ENCODE results near the gene SNRPB. TPM values are rescaled to one million over a fixed set of nuclear protein-coding genes. Genes with fewer than 3 reads are reported as not detected.

The SNRPB gene
- 100 to 1,000 TPM; 310 TPM for total RNA-seq

DNA sequence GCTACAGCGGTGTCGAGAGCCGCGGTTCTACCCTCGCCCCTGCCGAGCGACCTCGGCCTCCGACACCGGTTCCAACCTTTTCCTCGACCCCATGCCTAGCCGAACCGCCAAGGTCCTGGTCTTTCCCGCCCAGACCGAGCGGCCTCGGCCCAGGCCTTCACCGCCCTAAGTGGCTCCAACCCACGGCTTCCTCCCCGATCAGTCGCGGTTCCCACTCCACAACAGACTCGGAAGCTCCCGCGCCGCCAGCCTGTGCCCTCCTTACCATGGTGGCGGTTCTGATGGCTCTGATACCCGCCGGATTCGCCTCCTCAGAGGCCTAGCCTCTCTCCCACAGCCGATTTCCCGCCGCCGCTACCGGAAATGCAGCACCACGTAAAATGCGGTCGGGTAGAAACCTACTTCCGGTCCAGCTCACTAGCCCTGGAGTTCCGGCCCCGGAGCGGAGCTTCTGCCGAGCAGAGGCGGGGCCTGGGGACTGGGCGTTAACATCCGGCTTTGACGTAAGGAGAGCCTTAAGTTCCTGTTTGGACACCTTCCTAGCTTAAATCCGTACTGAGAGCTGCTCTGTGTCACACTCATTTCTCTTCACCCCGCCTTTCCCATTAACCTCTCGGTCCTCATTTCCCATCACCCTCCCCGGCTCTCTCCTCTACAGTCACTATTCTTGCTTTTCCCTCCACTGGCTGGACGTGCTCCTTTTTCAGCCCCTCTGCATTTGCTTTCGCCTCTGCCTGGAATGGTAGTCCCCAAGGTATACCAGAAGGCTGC, at the start of gene SNRPB:
Gene SNRPB (minus strand): TSS at position 367 of the 771 bp plus-strand sequence. CDS start 99 bp downstream, at position 268.
- ChIA-PET CTCF (interaction anchor here (0.7 to 6.1 kb wide), 8 partner anchors 11 to 263 kb away, joined by 3 to 88 read pairs (median 6); partner anchors contain the start of gene ZNF343), POLR2A (interaction anchor here (0.7 to 5.3 kb wide), 31 partner anchors 9 to 1927 kb away, joined by 3 to 81 read pairs (median 4); partner anchors contain the start of genes CSNK2A1, IDH3B, NOP56 and ZNF343)
- Mint-ChIP-seq H3K4me3 (peak within 1 kb of the TSS; percentile 98), H3K9me3 (no peaks in the 10 kb centered on the region), H3K4me1 (peaks cover 52% of the 10 kb centered on the region), H3K36me3 (ENCODE audit: low read depth) (peaks cover 53% of the 10 kb centered on the region), H3K27ac (peak within 1 kb of the TSS; percentile 90), H3K27me3 (no peaks in the 10 kb centered on the region)
- peak; percentile 97 for DNase-seq

DNA sequence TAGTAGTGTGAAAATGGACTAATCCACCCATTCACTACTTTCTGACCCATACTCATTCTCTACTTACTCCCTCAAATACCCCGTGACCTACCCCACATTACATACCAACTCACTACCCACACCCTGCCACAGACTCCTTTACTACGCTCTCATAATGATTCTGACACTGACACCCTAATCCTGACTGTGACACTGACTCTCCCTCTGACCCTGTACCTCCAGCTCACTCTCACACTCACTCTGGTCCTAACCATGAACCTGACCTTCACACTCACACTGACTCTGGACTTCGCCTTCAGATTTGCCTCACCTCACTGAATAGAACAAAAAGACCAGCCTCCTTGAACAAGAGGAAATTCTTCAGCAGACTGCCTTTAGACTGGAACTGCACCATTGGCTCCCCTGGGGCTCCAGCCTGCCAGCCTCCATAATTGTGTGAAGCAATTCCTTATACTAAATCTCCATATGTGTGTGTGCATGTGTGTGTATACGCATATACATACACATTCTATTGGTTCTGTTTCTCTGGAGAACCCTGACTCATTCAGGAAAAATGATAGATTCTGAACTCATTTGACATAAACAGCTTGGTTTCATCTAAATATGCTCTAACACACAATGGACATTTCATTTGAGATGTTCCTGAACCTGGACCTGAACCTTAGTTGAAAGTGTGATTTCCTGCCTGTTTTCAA, 48.7 kb upstream of the SNRPB start:
- Mint-ChIP-seq H3K9me3 (no peaks in the 10 kb centered on the region), H3K36me3 (ENCODE audit: low read depth) (no peaks in the 10 kb centered on the region), H3K27ac (no peak overlapping the region), H3K27me3 (peaks cover 2% of the 10 kb centered on the region), H3K4me1 (peaks cover 22% of the 10 kb centered on the region), H3K4me3 (no peak overlapping the region)
- no peak for DNase-seq
- ChIA-PET CTCF (interaction anchor here (1.1 to 6.6 kb wide), 4 partner anchors 9 to 66 kb away, joined by 3 to 88 read pairs (median 5); partner anchors contain the start of gene SNRPB), POLR2A (interaction anchor here (1.2 to 1.4 kb wide), 2 partner anchors 11 to 133 kb away, joined by 3 to 8 read pairs; partner anchors contain the start of genes NOP56 and ZNF343)

DNA sequence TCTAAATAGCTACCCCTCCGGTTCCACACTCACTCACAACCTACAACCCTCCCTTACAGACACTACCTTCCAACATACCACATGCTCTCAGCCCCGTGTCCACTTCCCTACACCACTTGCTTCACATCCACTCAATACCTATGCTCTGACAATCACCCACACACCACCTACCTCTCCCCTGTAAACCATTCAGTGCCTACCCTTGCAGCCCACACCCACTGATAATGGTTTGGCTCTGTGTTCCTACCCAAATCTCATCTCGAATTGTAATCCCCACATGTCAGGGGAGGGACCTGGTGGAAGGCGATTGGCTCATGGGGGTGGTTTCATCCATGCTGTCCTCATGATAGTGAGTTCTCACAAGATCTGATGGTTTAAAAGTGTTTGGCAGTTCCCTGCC, 48.0 kb upstream of the SNRPB start:
- ChIA-PET CTCF (interaction anchor here (0.7 kb wide), 1 partner anchor 12 kb away, joined by 4 read pairs; no protein-coding TSS in a partner anchor), POLR2A (no interaction called here)
- DNase-seq = no peak
- Mint-ChIP-seq H3K36me3 (ENCODE audit: low read depth) (no peaks in the 10 kb centered on the region), H3K4me3 (no peak overlapping the region), H3K9me3 (no peaks in the 10 kb centered on the region), H3K27ac (no peak overlapping the region), H3K27me3 (peaks cover 5% of the 10 kb centered on the region), H3K4me1 (peaks cover 18% of the 10 kb centered on the region)

DNA sequence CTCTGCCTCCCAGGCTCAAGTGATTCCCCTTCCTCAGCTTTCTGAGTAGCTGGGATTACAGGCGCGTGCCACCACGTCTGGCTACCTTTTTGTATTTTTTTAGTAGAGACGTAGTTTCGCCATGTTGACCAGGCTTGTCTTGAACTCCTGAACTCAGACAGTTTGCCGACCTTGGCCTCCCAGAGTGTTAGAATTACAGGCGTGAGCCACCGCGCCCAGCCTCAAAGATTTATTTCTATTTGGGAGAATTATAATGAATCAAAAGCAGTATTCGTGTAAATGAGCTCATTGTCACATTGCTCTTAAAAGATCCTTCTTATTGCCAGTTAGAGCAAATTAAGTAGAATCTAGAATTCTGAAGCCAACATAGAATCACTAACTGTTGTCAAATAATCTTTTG, 47.5 kb upstream of the SNRPB start:
- no peak for DNase-seq
- H3K36me3 Mint-ChIP-seq (ENCODE audit: low read depth) = no peaks in the 10 kb centered on the region
- ChIA-PET POLR2A (no interaction called here), CTCF (interaction anchor here (0.7 kb wide), 1 partner anchor 11 kb away, joined by 4 read pairs; no protein-coding TSS in a partner anchor)
- no peak overlapping the region for H3K27ac Mint-ChIP-seq
- no peaks in the 10 kb centered on the region for H3K9me3 Mint-ChIP-seq
- peaks cover 10% of the 10 kb centered on the region for H3K27me3 Mint-ChIP-seq
- no peak overlapping the region for H3K4me3 Mint-ChIP-seq
- peaks cover 17% of the 10 kb centered on the region for H3K4me1 Mint-ChIP-seq

DNA sequence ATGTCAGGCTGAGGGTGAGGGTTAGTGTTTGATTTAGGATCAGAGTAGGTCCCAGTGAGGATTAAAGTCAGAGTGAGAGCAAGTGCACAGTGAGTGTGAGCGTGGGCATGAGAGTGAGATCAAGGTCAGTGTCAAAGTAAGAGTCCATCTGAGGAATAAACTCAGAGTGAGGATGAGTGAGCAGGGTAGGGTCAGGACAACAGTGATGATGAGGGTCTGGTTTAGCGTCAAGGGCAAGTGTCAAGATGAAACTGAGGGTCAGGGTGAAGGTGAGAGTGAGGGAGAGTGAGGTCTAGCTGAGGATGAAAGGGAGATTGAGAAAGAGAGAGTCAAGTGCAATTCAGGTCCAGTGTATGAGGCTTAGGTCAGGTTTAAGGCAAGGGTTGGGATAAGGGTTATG, 45.8 kb upstream of the SNRPB start:
- DNase-seq = no peak
- no peak overlapping the region for H3K27ac Mint-ChIP-seq
- peaks cover 21% of the 10 kb centered on the region for H3K27me3 Mint-ChIP-seq
- CTCF ChIA-PET = interaction anchor here (0.5 kb wide), 1 partner anchor 121 kb away, joined by 3 read pairs; no protein-coding TSS in a partner anchor
- H3K4me3 Mint-ChIP-seq = no peak overlapping the region
- no peaks in the 10 kb centered on the region for H3K36me3 Mint-ChIP-seq (ENCODE audit: low read depth)
- no peaks in the 10 kb centered on the region for H3K9me3 Mint-ChIP-seq
- POLR2A ChIA-PET = no interaction called here
- peaks cover 5% of the 10 kb centered on the region for H3K4me1 Mint-ChIP-seq

DNA sequence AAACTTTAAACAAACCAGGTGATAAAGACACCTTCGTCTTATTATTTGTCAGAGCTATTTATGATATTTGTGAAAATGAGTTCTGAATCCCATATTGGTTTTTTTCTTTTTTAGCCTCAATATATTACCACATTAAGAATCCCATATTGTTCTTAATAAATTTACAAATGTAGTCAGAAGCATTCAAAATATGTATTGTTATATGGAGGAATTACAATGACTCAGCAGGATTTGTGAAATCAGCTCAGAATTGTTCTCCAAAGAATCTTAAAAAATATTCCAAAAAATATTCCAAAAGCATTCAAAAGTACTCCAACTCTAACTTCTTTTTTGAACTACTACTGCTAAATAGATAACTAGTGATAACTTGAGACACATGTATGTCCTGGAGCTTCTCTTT, 44.6 kb upstream of the SNRPB start:
- CTCF ChIA-PET = interaction anchor here (9.6 kb wide), 1 partner anchor 8 kb away, joined by 146 read pairs; no protein-coding TSS in a partner anchor
- Mint-ChIP-seq H3K36me3 (ENCODE audit: low read depth) (no peaks in the 10 kb centered on the region), H3K27ac (no peak overlapping the region), H3K27me3 (peaks cover 29% of the 10 kb centered on the region), H3K4me1 (no peaks in the 10 kb centered on the region), H3K9me3 (no peaks in the 10 kb centered on the region), H3K4me3 (no peak overlapping the region)
- POLR2A ChIA-PET = no interaction called here
- no peak for DNase-seq

DNA sequence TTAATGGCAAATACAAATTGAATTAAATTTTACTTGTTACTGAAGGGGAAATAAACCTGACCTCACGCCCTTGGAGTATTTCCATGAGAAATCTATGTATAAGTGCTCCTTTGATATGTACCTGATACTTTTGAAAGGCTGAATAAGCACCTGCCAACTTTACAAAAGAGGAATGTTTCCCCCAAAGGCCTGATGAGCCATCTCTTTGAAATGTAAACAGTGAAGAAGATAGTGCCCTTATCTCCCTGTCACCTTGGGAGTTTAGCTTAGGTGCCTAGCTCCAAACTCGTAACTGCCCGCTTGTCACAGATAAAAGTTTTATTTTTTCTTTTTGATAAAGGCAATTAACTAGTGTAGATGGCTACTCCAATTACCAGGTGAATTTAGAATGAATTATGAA, 39.2 kb upstream of the SNRPB start:
- Mint-ChIP-seq H3K9me3 (no peaks in the 10 kb centered on the region), H3K4me3 (no peak overlapping the region), H3K27ac (no peak overlapping the region), H3K27me3 (peaks cover 29% of the 10 kb centered on the region), H3K36me3 (ENCODE audit: low read depth) (peaks cover 5% of the 10 kb centered on the region), H3K4me1 (peaks cover 20% of the 10 kb centered on the region)
- ChIA-PET POLR2A (interaction anchor here (0.9 to 3.7 kb wide), 6 partner anchors 10 to 406 kb away, joined by 3 to 33 read pairs (median 8); partner anchors contain the start of gene SNRPB), CTCF (interaction anchor here (1.3 to 9.6 kb wide), 3 partner anchors 10 to 177 kb away, joined by 3 to 146 read pairs (median 4); no protein-coding TSS in a partner anchor)
- DNase-seq = no peak

DNA sequence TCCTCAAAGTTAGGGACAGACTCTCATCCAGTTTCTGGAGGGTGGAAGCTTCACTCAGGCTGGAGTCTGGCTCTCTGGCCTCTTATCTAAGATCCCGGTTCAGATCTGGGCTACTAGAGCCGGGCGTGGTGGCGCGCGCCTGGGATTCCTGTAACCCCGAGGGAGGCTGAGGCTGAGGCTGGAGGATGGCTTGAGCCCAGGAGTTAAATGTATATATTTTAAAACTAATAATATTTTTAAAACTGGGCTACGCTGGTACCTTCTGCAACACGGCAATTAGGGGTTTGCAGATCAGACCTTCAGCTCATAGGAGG, 38.8 kb upstream of the SNRPB start:
- ChIA-PET POLR2A (interaction anchor here (0.9 to 3.7 kb wide), 7 partner anchors 11 to 406 kb away, joined by 3 to 33 read pairs (median 7); partner anchors contain the start of gene SNRPB), CTCF (interaction anchor here (0.9 to 9.6 kb wide), 4 partner anchors 10 to 177 kb away, joined by 3 to 146 read pairs (median 4); no protein-coding TSS in a partner anchor)
- peak overlapping the region; percentile 93 for H3K27ac Mint-ChIP-seq
- peaks cover 20% of the 10 kb centered on the region for H3K4me1 Mint-ChIP-seq
- DNase-seq = no peak
- peak overlapping the region; percentile 97 for H3K4me3 Mint-ChIP-seq
- peaks cover 28% of the 10 kb centered on the region for H3K27me3 Mint-ChIP-seq
- H3K36me3 Mint-ChIP-seq (ENCODE audit: low read depth) = peaks cover 5% of the 10 kb centered on the region
- H3K9me3 Mint-ChIP-seq = no peaks in the 10 kb centered on the region

DNA sequence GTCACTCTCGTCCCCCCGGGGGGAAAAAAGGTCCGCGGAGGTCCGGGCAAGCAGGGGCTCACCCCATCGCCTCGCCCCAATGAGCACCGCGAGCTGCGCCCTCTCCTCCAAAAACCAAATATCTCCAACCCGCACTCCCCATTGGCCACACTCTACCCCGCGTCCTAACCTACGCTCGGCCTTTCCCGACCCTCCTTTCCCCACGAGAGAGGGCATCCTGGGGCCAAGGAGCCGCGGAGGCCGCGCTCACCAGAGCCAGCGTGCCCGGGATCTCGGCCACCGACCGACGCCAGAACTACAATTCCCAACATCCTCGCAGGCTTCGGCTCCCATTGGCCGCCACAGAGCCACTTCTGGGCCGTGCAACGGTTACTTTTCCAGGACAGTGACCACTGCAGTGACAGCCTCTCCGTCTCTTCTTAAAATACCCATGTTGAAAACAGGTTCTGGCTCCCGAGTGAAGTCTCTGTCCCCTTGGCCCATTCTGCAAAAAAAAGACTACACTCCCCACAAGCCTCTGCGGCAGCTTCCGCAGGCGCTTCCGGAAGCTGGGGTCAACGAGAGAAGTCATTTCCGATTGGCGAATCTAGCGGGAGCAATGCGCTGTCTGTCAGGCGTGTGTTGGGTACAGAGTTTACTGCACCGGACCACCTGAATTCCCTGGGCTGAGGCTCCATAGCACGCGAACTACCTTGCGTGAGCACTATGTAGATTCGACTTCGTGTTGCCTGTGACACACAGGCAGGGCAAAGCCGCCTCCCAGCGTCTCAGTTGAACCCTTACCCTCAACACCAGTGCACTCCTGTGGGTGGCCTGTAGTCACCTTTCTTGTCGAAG, 38.3 kb upstream of the SNRPB start, which contains the start of gene ZNF343:
Gene ZNF343 (minus strand): TSS at position 285 of the 837 bp plus-strand sequence. CDS start 15,020 bp downstream, outside the sequence.
- peaks cover 5% of the 10 kb centered on the region for H3K36me3 Mint-ChIP-seq (ENCODE audit: low read depth)
- H3K27me3 Mint-ChIP-seq = peaks cover 27% of the 10 kb centered on the region
- ChIA-PET POLR2A (interaction anchor here (0.9 to 3.7 kb wide), 8 partner anchors 11 to 405 kb away, joined by 3 to 33 read pairs (median 8); partner anchors contain the start of gene SNRPB), CTCF (interaction anchor here (0.9 to 9.6 kb wide), 4 partner anchors 11 to 178 kb away, joined by 3 to 146 read pairs (median 4); no protein-coding TSS in a partner anchor)
- no peaks in the 10 kb centered on the region for H3K9me3 Mint-ChIP-seq
- H3K27ac Mint-ChIP-seq = peak within 1 kb of the TSS; percentile 93
- peak within 1 kb of the TSS; percentile 97 for H3K4me3 Mint-ChIP-seq
- DNase-seq = peak; percentile 83
- peaks cover 20% of the 10 kb centered on the region for H3K4me1 Mint-ChIP-seq

DNA sequence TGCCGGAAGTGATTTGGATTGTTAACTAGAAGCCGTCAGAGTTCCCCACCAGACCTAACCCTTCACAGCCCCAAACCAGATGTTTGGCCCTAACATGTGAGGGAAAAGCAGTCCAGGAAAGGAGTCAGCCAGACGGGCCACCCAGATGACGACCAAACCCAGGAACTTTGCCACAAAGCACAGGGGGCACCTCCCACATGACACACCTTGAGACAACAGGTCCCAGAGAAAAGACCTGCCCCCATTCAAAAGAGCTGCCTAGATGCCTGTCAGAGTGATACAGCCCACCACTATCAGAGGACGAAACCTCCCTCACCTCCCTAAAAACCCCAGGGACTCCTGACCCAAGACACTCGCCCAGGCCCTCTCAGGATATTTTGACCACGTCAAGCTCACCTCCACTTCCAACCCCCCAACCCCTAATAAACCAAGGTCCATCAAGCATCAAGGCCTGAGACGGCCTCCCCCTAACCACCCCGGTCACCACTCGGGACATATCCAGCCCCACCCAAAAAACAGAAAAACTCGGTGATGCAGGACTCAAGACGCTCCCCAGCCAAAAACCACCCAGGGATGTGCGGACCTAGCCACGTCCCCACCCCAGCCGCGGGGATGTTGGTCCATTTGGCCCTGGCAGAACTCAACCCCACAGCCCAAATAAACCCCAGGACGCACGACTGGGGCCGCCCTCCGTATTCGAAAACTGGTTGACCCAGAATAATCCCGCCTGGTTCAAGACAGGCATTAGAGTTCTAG, 37.5 kb upstream of the SNRPB start:
- peaks cover 20% of the 10 kb centered on the region for H3K4me1 Mint-ChIP-seq
- ChIA-PET CTCF (interaction anchor here (9.6 kb wide), 1 partner anchor 15 kb away, joined by 146 read pairs; no protein-coding TSS in a partner anchor), POLR2A (interaction anchor here (1.3 to 3.7 kb wide), 6 partner anchors 12 to 145 kb away, joined by 3 to 33 read pairs (median 8); partner anchors contain the start of gene SNRPB)
- no peaks in the 10 kb centered on the region for H3K9me3 Mint-ChIP-seq
- DNase-seq = no peak
- peaks cover 5% of the 10 kb centered on the region for H3K36me3 Mint-ChIP-seq (ENCODE audit: low read depth)
- peak overlapping the region; percentile 93 for H3K27ac Mint-ChIP-seq
- H3K27me3 Mint-ChIP-seq = peaks cover 19% of the 10 kb centered on the region
- peak overlapping the region; percentile 97 for H3K4me3 Mint-ChIP-seq

DNA sequence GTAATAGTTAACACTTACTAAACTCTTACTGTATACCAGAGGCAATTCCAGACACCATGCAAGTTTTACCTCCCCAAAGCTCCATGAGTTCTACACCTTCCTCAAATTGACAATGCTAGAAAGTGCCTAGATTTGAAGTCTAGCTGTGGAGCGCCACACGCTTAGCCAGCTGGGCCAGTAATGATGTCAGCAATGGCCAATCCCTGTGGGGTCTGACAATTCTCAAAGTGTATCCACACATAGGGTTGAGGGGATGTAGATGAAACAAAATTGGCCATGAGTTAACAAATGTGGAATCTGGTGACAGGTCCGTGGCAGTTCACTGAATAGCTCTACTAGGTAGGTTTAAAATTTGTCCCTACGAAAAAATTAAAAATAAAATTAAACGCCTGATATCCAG, 36.9 kb upstream of the SNRPB start:
- DNase-seq = no peak
- peaks cover 17% of the 10 kb centered on the region for H3K27me3 Mint-ChIP-seq
- peaks cover 5% of the 10 kb centered on the region for H3K36me3 Mint-ChIP-seq (ENCODE audit: low read depth)
- CTCF ChIA-PET = interaction anchor here (0.8 to 9.6 kb wide), 2 partner anchors 11 to 15 kb away, joined by 4 to 146 read pairs; no protein-coding TSS in a partner anchor
- no peak overlapping the region for H3K27ac Mint-ChIP-seq
- peaks cover 20% of the 10 kb centered on the region for H3K4me1 Mint-ChIP-seq
- H3K4me3 Mint-ChIP-seq = peak overlapping the region; percentile 97
- H3K9me3 Mint-ChIP-seq = no peaks in the 10 kb centered on the region
- POLR2A ChIA-PET = interaction anchor here (1.3 to 3.7 kb wide), 6 partner anchors 13 to 146 kb away, joined by 3 to 33 read pairs (median 8); partner anchors contain the start of gene SNRPB
